ENCODE results near the gene KCNIP1. TPM values are rescaled to one million over a fixed set of nuclear protein-coding genes. Genes with fewer than 3 reads are reported as not detected.

Gene KCNIP1
- total and polyA plus RNA-seq, 2 of the 8 experiments (the other 6 are each of a cell fraction or from before 2014, with no cell fraction given) = 0.52 to 0.83 TPM

DNA sequence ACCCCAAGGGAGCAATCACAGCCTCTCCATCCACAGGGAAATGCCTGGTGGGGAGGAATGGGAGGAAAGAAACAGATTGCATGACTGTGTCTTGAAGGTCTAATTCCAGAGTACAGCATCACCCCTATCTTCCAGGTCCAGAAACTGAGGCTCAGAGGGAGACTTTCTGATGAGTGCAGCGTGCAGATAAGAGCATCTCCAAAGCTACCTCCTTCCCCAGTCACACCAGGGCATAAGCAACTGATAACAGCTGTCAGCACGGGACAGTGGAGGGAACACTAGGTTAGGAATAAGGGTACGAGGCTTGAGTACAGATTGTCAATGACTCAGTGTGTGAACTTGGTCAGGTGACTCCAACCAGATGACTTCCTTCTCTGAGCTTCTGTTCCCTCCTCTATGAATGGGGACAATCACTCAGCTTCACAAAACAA lies 126.9 kb downstream of the KCNIP1 start (continued):
- TF ChIP-seq ATF2 (IDR thresholded peaks at IDR 0.05; ENCODE audit: low read length) (no peak), NANOG (IDR thresholded peaks at IDR 0.05; ENCODE audit: insufficient read depth, low read depth, low read length, poor library complexity, severe bottlenecking) (no peak), BRCA1 (IDR thresholded peaks at IDR 0.05; ENCODE audit: low read depth, low read length) (no peak), SIRT6 (IDR thresholded peaks at IDR 0.05; ENCODE audit: low read length) (no peak), SP1 (IDR thresholded peaks at IDR 0.05; ENCODE audit: low read depth, low read length) (no peak), FOSL1 (IDR thresholded peaks at IDR 0.05; ENCODE audit: insufficient read depth, low read depth, low read length) (no peak)

All from H1 (cell line).